K562 (cell line): ENCODE data around the gene LENEP. TPM values are rescaled to one million over a fixed set of nuclear protein-coding genes. Genes with fewer than 3 reads are reported as not detected.

ENCODE experiments used
- ATAC-seq: fragments of 200-7000 bp; cut with Tn5 transposase; 3 replicates; pipeline ENCODE4 v1.9.1; 2020; ENCODE audit warnings: moderate library complexity
- BruUV-seq: library from RNA; stranded (reverse); fragments of 400-500 nt; replicated peaks from 2 replicates; lab custom pipeline; 2021; lab: Mats Ljungman, UMichigan
- CTCF ChIA-PET: fragments of 300-600 bp; formaldehyde crosslinking; extraction: SDS; loops from one replicate; lab custom pipeline; 2021; ENCODE audit warnings: low intra/inter-chr PET ratio; lab: Yijun Ruan, JAX
- POLR2A ChIA-PET: fragments of 300-600, 350-650 bp; sonication (Branson Sonifier 250); formaldehyde crosslinking; extraction: SDS; loops from one replicate; lab custom pipeline; 2021; ENCODE audit warnings: antibody characterized with exemption, inconsistent platforms; lab: Yijun Ruan, JAX
- DNase-seq, 4 experiments: peaks; one replicate each; pipeline versions ENCODE4 v3.0.0 to v3.0.0-alpha.2; 2011 to 2018; ENCODE audit warnings: low spot score in 3 of 4, mixed read lengths in 3 of 4; ENCODE audit errors: extremely low read depth in 1 of 4
- FAIRE-seq: peaks from 2 replicates; lab custom pipeline; 2011; peaks lifted over from hg19 to GRCh38; lab: Jason Lieb, UNC
- H2AFZ ChIP-seq: 2 replicates; pipeline ENCODE4 v1.6.0; 2011; ENCODE audit warnings: low read depth, low read length, control low read depth, inconsistent platforms
- H3K27ac ChIP-seq: fragments of 200-600 bp; 3 replicates; pipeline ENCODE4 v1.8.0; 2011; ENCODE audit warnings: low read depth, mild to moderate bottlenecking, control low read depth, inconsistent platforms, low read length, moderate library complexity, mixed read lengths; ENCODE audit errors: extremely low read depth
- H3K27me3 ChIP-seq, 2 experiments: fragments of 300-600 bp in 1 of 2; 2 replicates in 1 of 2; 3 replicates in 1 of 2; pipeline versions ENCODE4 v1.6.0 to v1.8.0; 2011; ENCODE audit warnings: inconsistent platforms in 2 of 2, low read length in 2 of 2, mild to moderate bottlenecking in 1 of 2, mixed read lengths in 1 of 2, moderate library complexity in 1 of 2; ENCODE audit not compliant: control insufficient read depth in 2 of 2, insufficient read depth in 2 of 2
- H3K36me3 ChIP-seq: fragments of 300-600 bp; 3 replicates; pipeline ENCODE4 v1.8.0; 2011; ENCODE audit warnings: mild to moderate bottlenecking, low read length, inconsistent platforms; ENCODE audit not compliant: control insufficient read depth, insufficient read depth
- H3K4me1 ChIP-seq, 2 experiments: fragments of 200-600 bp in 1 of 2; replicated peaks in 1 of 2; 2 replicates in 1 of 2; 3 replicates in 1 of 2; pipeline versions ENCODE4 v1.5.1 to v1.8.0; 2011; ENCODE audit warnings: inconsistent platforms in 2 of 2, low read length in 2 of 2, mild to moderate bottlenecking in 1 of 2, mixed read lengths in 1 of 2, moderate library complexity in 1 of 2; ENCODE audit not compliant: control insufficient read depth in 2 of 2, insufficient read depth in 2 of 2
- H3K4me2 ChIP-seq: 2 replicates; pipeline ENCODE4 v1.6.1; 2011; ENCODE audit warnings: low read length, control low read depth, inconsistent platforms, mixed read lengths; ENCODE audit not compliant: insufficient read depth
- H3K4me3 ChIP-seq: fragments of 200-600 bp; sonication (generic), shearing (Covaris generic); 2 replicates; pipeline ENCODE4 v1.5.1; 2016; ENCODE audit warnings: control low read depth, inconsistent platforms
- H3K79me2 ChIP-seq: fragments of 200-600 bp; 3 replicates; pipeline ENCODE4 v1.8.0; 2011; ENCODE audit warnings: low read length, inconsistent platforms; ENCODE audit not compliant: control insufficient read depth, insufficient read depth
- H3K9ac ChIP-seq, 2 experiments: 2 replicates each; pipeline versions ENCODE4 v1.6.0 to v1.6.1; 2011; ENCODE audit warnings: low read depth in 2 of 2, low read length in 2 of 2, control low read depth in 1 of 2, inconsistent platforms in 1 of 2, mild to moderate bottlenecking in 1 of 2, mixed read lengths in 1 of 2; ENCODE audit not compliant: insufficient read depth in 1 of 2
- H3K9me1 ChIP-seq: one replicate; pipeline ENCODE4 v1.6.0; 2011; ENCODE audit warnings: inconsistent platforms, mild to moderate bottlenecking, low read length, moderate library complexity; ENCODE audit not compliant: control insufficient read depth, insufficient read depth
- H3K9me3 ChIP-seq: replicated peaks from 2 replicates; pipeline ENCODE4 v1.5.1; 2011; ENCODE audit warnings: low read depth, low read length, inconsistent platforms; ENCODE audit not compliant: control insufficient read depth, insufficient read depth
- H4K20me1 ChIP-seq: replicated peaks from 2 replicates; pipeline ENCODE4 v1.6.1; 2011; ENCODE audit warnings: low read length, inconsistent platforms, mixed read lengths; ENCODE audit not compliant: control insufficient read depth, insufficient read depth
- CBX8 ChIP-seq: fragments of 200-600 bp; sonication (generic); IDR thresholded peaks from 2 replicates; pipeline ENCODE4 v1.6.1; 2012; ENCODE audit warnings: borderline replicate concordance, mixed run types, low read depth, mild to moderate bottlenecking, moderate library complexity, mixed read lengths, low read length, control low read depth, inconsistent platforms; ENCODE audit not compliant: poor library complexity, severe bottlenecking; ENCODE audit errors: extremely low read depth
- FOXJ2 ChIP-seq: fragments of 200-800 bp; sonication (Bioruptor generic); IDR thresholded peaks from 2 replicates; pipeline ENCODE4 v1.6.1; 2016; ENCODE audit warnings: missing genetic modification characterization, missing compliant biosample characterization
- ILK ChIP-seq: fragments of 450-650 bp; IDR thresholded peaks from 2 replicates; pipeline ENCODE4 v1.6.1; 2016; ENCODE audit warnings: missing genetic modification characterization, low read depth, mild to moderate bottlenecking, missing compliant biosample characterization, moderate library complexity, borderline replicate concordance
- JUND ChIP-seq, 2 experiments: IDR thresholded peaks; 2 replicates in 1 of 2; 3 replicates in 1 of 2; pipeline ENCODE4 v1.6.1; 2011; ENCODE audit warnings: borderline replicate concordance in 2 of 2, low read depth in 2 of 2, low read length in 2 of 2, improper control_type of control experiment in 1 of 2, missing biosample characterization in 1 of 2, missing genetic modification characterization in 1 of 2, missing genetic modification reagents in 1 of 2
- KLF6 ChIP-seq: fragments of 250-450 bp; sonication (Bioruptor Pico); IDR thresholded peaks from 2 replicates; pipeline ENCODE4 v1.4.0; 2020; ENCODE audit warnings: mild to moderate bottlenecking, moderate library complexity, borderline replicate concordance
- MED1 ChIP-seq: sonication (generic); formaldehyde crosslinking; IDR thresholded peaks from 2 replicates; pipeline ENCODE4 v1.8.1; 2023; ENCODE audit warnings: missing genetic modification reagents, borderline replicate concordance
- NR4A1 ChIP-seq, 2 experiments: fragments of 250-450 bp in 1 of 2; fragments of 450-650 bp in 1 of 2; sonication (Bioruptor Pico) in 1 of 2; IDR thresholded peaks; 2 replicates each; pipeline versions ENCODE4 v1.4.0 to v1.6.1; 2016 to 2020; ENCODE audit warnings: mild to moderate bottlenecking in 2 of 2, missing compliant biosample characterization in 1 of 2, missing genetic modification characterization in 1 of 2, moderate library complexity in 1 of 2
- RFX1 ChIP-seq: fragments of 450-650 bp; IDR thresholded peaks from 2 replicates; pipeline ENCODE4 v1.6.1; 2016; ENCODE audit warnings: mild to moderate bottlenecking, moderate library complexity
- RUNX1 ChIP-seq: sonication (generic); IDR thresholded peaks from 2 replicates; pipeline ENCODE4 v1.6.1; 2016; ENCODE audit warnings: antibody characterized with exemption, low read depth
- TAL1 ChIP-seq: fragments of 450-650 bp; IDR thresholded peaks from 2 replicates; pipeline ENCODE4 v1.6.1; 2016; ENCODE audit warnings: mild to moderate bottlenecking
- THAP12 ChIP-seq: fragments of 250-450 bp; sonication (Bioruptor Pico); IDR thresholded peaks from 2 replicates; pipeline ENCODE4 v1.9.0; 2021; ENCODE audit warnings: mild to moderate bottlenecking, inconsistent platforms
- ZBTB2 ChIP-seq: fragments of 450-650 bp; IDR thresholded peaks from 2 replicates; pipeline ENCODE4 v1.6.1; 2016; ENCODE audit warnings: antibody characterized with exemption
- ZNF133 ChIP-seq: fragments of 250-450 bp; sonication (Bioruptor Pico); IDR thresholded peaks from 2 replicates; pipeline ENCODE4 v1.4.0; 2020; ENCODE audit warnings: mild to moderate bottlenecking
- ZNF140 ChIP-seq: fragments of 250-450 bp; sonication (Bioruptor Pico); IDR thresholded peaks from 2 replicates; pipeline ENCODE4 v1.8.0; 2021; ENCODE audit warnings: moderate library complexity, mild to moderate bottlenecking, inconsistent platforms
- WGBS: fragments of 100-300 bp; shearing (Covaris generic); methylation state at CpG from one replicate; pipeline ENCODE4 v1.1.6; 2016; ENCODE audit warnings: low coverage, mixed read lengths; ENCODE audit not compliant: insufficient coverage; ENCODE audit errors: missing lambda C conversion rate; 5-methylcytosine and 5-hydroxymethylcytosine counted together
- in situ Hi-C: fragments of 300-500 bp; cut with MboI; formaldehyde crosslinking; loops from 4 replicates; pipeline ENCODE4 v1.15.0; 2018; ENCODE audit warnings: inconsistent platforms, mixed read lengths
- intact Hi-C: fragments of 100-400 bp; cut with micrococcal nuclease; formaldehyde crosslinking; loops from 2 replicates; pipeline ENCODE4 v1.14.2; 2022
- polyA plus RNA-seq, 8 experiments: library from polyadenylated mRNA; depleted of rRNA in 4 of 8; stranded (reverse) in 5 of 8; unstranded in 3 of 8; fragments of >200 nt; fragmentation: Nextera tagmentation in 2 of 8; fragmentation: Illumina TruSeq in 1 of 8; extraction: Ambion mirVana in 2 of 8; extraction: Trizol in 1 of 8; gene quantifications; 2 replicates each; pipeline versions ENCODE4 v1.2.1 to v1.2.3, GENCODE V29; 2011 to 2014; ENCODE audit warnings: inconsistent platforms in 1 of 8, missing spikeins in 1 of 8
- total RNA-seq, 7 experiments: library from RNA; depleted of rRNA in 6 of 7; stranded (reverse); fragments of >200 nt in 6 of 7; fragmentation: Illumina TruSeq in 2 of 7; extraction: Trizol in 2 of 7; gene quantifications; 2 replicates each; pipeline versions ENCODE4 v1.2.1 to v1.2.3, GENCODE V29; 2011 to 2021; ENCODE audit warnings: low replicate concordance in 1 of 7
- TF ChIP-seq, protein P1 (sequence below): fragments of 250-450 bp; sonication (Bioruptor Pico); IDR thresholded peaks from 2 replicates; pipeline ENCODE4 v1.8.0; 2022; ENCODE audit warnings: moderate library complexity, mild to moderate bottlenecking, inconsistent platforms
- TF ChIP-seq, protein P2 (sequence below), 2 experiments: fragments of 450-650 bp in 1 of 2; sonication (generic) in 1 of 2; formaldehyde crosslinking; conservative IDR thresholded peaks; 2 replicates each; pipeline versions ENCODE4 v1.4.0 to v1.8.1; 2020 to 2022; ENCODE audit warnings: mild to moderate bottlenecking in 1 of 2, missing genetic modification reagents in 1 of 2

The LENEP gene
- total and polyA plus RNA-seq, 9 of the 15 experiments (the other 6 are each of a cell fraction or from before 2014, with no cell fraction given), result 0.23 to 0.87 (median 0.67) TPM; not detected in 5

GRCh38 chr1:154948079-154948478 lies 45.3 kb upstream of the LENEP start:
- Histone ChIP-seq H3K4me1 (peaks cover 26 to 52% of the 10 kb centered on the region in 2 experiments), H3K9me3 (no peaks in the 10 kb centered on the region), H3K79me2 (no peaks in the 10 kb centered on the region), H3K36me3 (no peaks in the 10 kb centered on the region; the same call in 2 of the 3 replicates), H3K9ac (peak overlapping the region in 1 of 2 experiments; percentile 81; a peak in 2 of 4 replicates), H3K4me3 (no peak overlapping the region), H3K27me3 (no peaks in the 10 kb centered on the region), H3K27ac (no peak overlapping the region), H3K4me2 (no peak overlapping the region), H3K9me1 (no peaks in the 10 kb centered on the region), H2AFZ (no peak overlapping the region), H4K20me1 (0 out of 2 replicates have a peak, but pooled peaks cover 3% of the 10 kb centered on the region)
- no peak for DNase-seq
- CTCF ChIA-PET, result no interaction called here
- POLR2A ChIA-PET, result interaction anchor here (1.0 to 1.4 kb wide), 3 partner anchors 12 to 16 kb away, joined by 3 to 6 read pairs (median 3); partner anchors contain the start of gene PMVK
- no peak for FAIRE-seq
- intact Hi-C loops (no loop called here), in situ Hi-C loops (no loop called here)
- WGBS, result 30% methylated on average over 10 of the region's 11 CpGs
- BruUV-seq, result no TSS peak
- ATAC-seq, result no peak
- TF ChIP-seq TAL1, result no peak
- no peak for TF ChIP-seq ZNF140 (CRISPR knock-in tag)
- no peak for TF ChIP-seq RFX1
- no peak for TF ChIP-seq ILK (tag)
- TF ChIP-seq JUND (IDR thresholded peaks at IDR 0.05; ENCODE audit: borderline replicate concordance, low read depth, low read length), result no peak
- no peak for TF ChIP-seq JUND (tag; IDR thresholded peaks at IDR 0.05; ENCODE audit: borderline replicate concordance, low read depth, low read length)
- TF ChIP-seq THAP12, result no peak
- TF ChIP-seq, protein P1, sequence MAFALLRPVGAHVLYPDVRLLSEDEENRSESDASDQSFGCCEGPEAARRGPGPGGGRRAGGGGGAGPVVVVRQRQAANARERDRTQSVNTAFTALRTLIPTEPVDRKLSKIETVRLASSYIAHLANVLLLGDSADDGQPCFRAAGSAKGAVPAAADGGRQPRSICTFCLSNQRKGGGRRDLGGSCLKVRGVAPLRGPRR (CRISPR knock-in tag), result no peak
- TF ChIP-seq NR4A1 (CRISPR knock-in tag; IDR thresholded peaks at IDR 0.05), result no peak
- no peak for TF ChIP-seq NR4A1 (tag; IDR thresholded peaks at IDR 0.05)
- TF ChIP-seq KLF6 (CRISPR knock-in tag), result no peak
- TF ChIP-seq FOXJ2 (tag), result no peak
- TF ChIP-seq, protein P2, sequence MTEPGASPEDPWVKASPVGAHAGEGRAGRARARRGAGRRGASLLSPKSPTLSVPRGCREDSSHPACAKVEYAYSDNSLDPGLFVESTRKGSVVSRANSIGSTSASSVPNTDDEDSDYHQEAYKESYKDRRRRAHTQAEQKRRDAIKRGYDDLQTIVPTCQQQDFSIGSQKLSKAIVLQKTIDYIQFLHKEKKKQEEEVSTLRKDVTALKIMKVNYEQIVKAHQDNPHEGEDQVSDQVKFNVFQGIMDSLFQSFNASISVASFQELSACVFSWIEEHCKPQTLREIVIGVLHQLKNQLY (CRISPR knock-in tag; conservative IDR thresholded peaks at IDR 0.05), result no peak
- TF ChIP-seq ZBTB2, result no peak
- TF ChIP-seq RUNX1, result no peak
- no peak for TF ChIP-seq CBX8
- TF ChIP-seq ZNF133 (CRISPR knock-in tag), result no peak
- no peak for TF ChIP-seq MED1 (CRISPR knock-in tag)
